ENCODE results near the gene LIPM. TPM values are rescaled to one million over a fixed set of nuclear protein-coding genes. Genes with fewer than 3 reads are reported as not detected.
A peak's percentile ranks its signal among the peaks of the same experiment; 100 is the strongest.

Gene LIPM
- total RNA-seq, 4 donors from 2014 or later, result not detected

GRCh38 chr10:88786032-88786770 lies 16.3 kb upstream of the LIPM start:
- TF ChIP-seq, protein P1, sequence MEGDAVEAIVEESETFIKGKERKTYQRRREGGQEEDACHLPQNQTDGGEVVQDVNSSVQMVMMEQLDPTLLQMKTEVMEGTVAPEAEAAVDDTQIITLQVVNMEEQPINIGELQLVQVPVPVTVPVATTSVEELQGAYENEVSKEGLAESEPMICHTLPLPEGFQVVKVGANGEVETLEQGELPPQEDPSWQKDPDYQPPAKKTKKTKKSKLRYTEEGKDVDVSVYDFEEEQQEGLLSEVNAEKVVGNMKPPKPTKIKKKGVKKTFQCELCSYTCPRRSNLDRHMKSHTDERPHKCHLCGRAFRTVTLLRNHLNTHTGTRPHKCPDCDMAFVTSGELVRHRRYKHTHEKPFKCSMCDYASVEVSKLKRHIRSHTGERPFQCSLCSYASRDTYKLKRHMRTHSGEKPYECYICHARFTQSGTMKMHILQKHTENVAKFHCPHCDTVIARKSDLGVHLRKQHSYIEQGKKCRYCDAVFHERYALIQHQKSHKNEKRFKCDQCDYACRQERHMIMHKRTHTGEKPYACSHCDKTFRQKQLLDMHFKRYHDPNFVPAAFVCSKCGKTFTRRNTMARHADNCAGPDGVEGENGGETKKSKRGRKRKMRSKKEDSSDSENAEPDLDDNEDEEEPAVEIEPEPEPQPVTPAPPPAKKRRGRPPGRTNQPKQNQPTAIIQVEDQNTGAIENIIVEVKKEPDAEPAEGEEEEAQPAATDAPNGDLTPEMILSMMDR (IDR thresholded peaks at IDR 0.05 in 4 of 5, conservative IDR thresholded peaks at IDR 0.05 in 1 of 5), result no peak
- TF ChIP-seq POLR2A (IDR thresholded peaks at IDR 0.05), result no peak
- H3K9me3 ChIP-seq, result no peaks in the 10 kb centered on the region
- no peak overlapping the region for H3K27ac ChIP-seq
- H3K4me3 ChIP-seq, result no peak overlapping the region
- H3K27me3 ChIP-seq, result no peaks in the 10 kb centered on the region
- ATAC-seq, result no peak
- intact Hi-C loops (cut with DNase I; ENCODE audit: low total_unique reads) (no loop called here), in situ Hi-C loops (cut with MboI; ENCODE audit: low sequenced_read_pairs in 4 of 4) (no loop called here)
- no peaks in the 10 kb centered on the region for H3K36me3 ChIP-seq
- H3K4me1 ChIP-seq, result no peaks in the 10 kb centered on the region
- DNase-seq, result no peak

GRCh38 chr10:88787463-88787862 lies 15.1 kb upstream of the LIPM start:
- H3K4me3 ChIP-seq, result no peak overlapping the region
- H3K4me1 ChIP-seq, result no peaks in the 10 kb centered on the region
- H3K9me3 ChIP-seq, result no peaks in the 10 kb centered on the region
- no peak overlapping the region for H3K27ac ChIP-seq
- H3K36me3 ChIP-seq, result no peaks in the 10 kb centered on the region
- DNase-seq (no peak), ATAC-seq (no peak)
- TF ChIP-seq, protein P1 (IDR thresholded peaks at IDR 0.05 in 4 of 5, conservative IDR thresholded peaks at IDR 0.05 in 1 of 5), result no peak
- TF ChIP-seq POLR2A (IDR thresholded peaks at IDR 0.05), result no peak
- in situ Hi-C loops (cut with MboI; ENCODE audit: low sequenced_read_pairs in 4 of 4), result no loop called here
- intact Hi-C loops (cut with DNase I; ENCODE audit: low total_unique reads), result no loop called here
- H3K27me3 ChIP-seq, result no peaks in the 10 kb centered on the region

DNA sequence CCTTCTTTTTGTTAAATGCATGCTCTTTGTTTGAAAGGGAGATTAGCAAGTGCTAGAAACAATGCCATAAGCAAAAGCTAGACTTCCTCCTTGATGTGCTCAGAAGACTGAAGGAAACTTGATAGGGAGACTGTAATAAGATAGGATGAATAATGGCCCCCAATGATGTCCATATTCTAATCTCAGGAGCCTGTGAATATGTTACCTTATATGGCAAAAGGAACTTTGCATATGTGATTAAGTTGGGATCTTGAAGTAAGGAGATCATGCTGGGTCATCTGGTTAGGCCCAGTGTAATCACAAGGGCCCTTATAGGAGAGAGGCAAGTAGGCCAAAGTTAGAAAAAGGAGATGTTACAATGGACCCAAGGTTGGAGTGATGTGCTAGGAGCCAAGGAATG lies 13.6 kb upstream of the LIPM start:
- Histone ChIP-seq H3K4me1 (no peaks in the 10 kb centered on the region), H3K27me3 (no peaks in the 10 kb centered on the region), H3K9me3 (no peaks in the 10 kb centered on the region), H3K27ac (no peak overlapping the region), H3K36me3 (no peaks in the 10 kb centered on the region), H3K4me3 (no peak overlapping the region)
- ATAC-seq (no peak), DNase-seq (no peak)
- in situ Hi-C loops (cut with MboI; ENCODE audit: low sequenced_read_pairs in 4 of 4), result no loop called here
- intact Hi-C loops (cut with DNase I; ENCODE audit: low total_unique reads), result no loop called here
- TF ChIP-seq, protein P1 (IDR thresholded peaks at IDR 0.05 in 4 of 5, conservative IDR thresholded peaks at IDR 0.05 in 1 of 5), result no peak
- TF ChIP-seq POLR2A (IDR thresholded peaks at IDR 0.05), result no peak

GRCh38 chr10:88791924-88792323 lies 10.6 kb upstream of the LIPM start:
- Histone ChIP-seq H3K27me3 (no peaks in the 10 kb centered on the region), H3K4me3 (no peak overlapping the region), H3K9me3 (no peaks in the 10 kb centered on the region), H3K36me3 (no peaks in the 10 kb centered on the region), H3K27ac (no peak overlapping the region), H3K4me1 (no peaks in the 10 kb centered on the region)
- ATAC-seq, result no peak
- in situ Hi-C loops (cut with MboI; ENCODE audit: low sequenced_read_pairs in 4 of 4), result no loop called here
- intact Hi-C loops (cut with DNase I; ENCODE audit: low total_unique reads), result no loop called here
- no peak for TF ChIP-seq POLR2A (IDR thresholded peaks at IDR 0.05)
- TF ChIP-seq, protein P1 (IDR thresholded peaks at IDR 0.05 in 4 of 5, conservative IDR thresholded peaks at IDR 0.05 in 1 of 5), result peak in 1 of 5 experiments; percentile 30
- DNase-seq, result no peak

DNA sequence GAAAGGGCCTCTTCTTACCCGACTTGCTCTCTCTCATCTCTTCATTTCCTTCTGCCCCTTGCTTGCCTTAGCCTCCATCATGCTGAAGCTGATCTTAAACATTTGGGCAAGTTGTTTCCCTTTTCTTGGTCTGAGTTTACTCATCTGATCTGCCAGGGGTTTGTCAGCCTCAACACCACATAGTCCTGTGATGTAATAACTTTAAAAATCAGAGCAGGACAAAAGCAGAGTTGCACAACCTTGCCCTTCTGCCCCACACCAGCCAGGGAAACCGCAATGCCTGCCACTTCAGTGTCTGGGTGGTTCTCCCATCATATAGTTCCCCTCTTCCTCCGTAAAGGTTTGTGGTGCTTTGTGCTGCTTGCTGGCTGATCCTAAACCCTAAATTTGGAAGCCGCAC lies 9.9 kb upstream of the LIPM start:
- no peaks in the 10 kb centered on the region for H3K36me3 ChIP-seq
- TF ChIP-seq POLR2A (IDR thresholded peaks at IDR 0.05), result no peak
- TF ChIP-seq, protein P1 (IDR thresholded peaks at IDR 0.05 in 4 of 5, conservative IDR thresholded peaks at IDR 0.05 in 1 of 5), result no peak

More for the DNA sequence above, 9.9 kb upstream of the LIPM start:
- no peak for ATAC-seq
- H3K9me3 ChIP-seq, result no peaks in the 10 kb centered on the region
- in situ Hi-C loops (cut with MboI; ENCODE audit: low sequenced_read_pairs in 4 of 4), result no loop called here
- H3K4me1 ChIP-seq, result no peaks in the 10 kb centered on the region
- DNase-seq, result peak; percentile 2 to 21
- intact Hi-C loops (cut with DNase I; ENCODE audit: low total_unique reads), result no loop called here
- no peaks in the 10 kb centered on the region for H3K27me3 ChIP-seq
- no peak overlapping the region for H3K4me3 ChIP-seq
- H3K27ac ChIP-seq, result no peak overlapping the region

All from gastrocnemius medialis (tissue), 4 donors.